ENCODE results near the gene ISL2. TPM values are rescaled to one million over a fixed set of nuclear protein-coding genes. Genes with fewer than 3 reads are reported as not detected.
"Not testable (repeated sequence)": the region's sequence is repeated elsewhere in the genome, so short reads cannot be mapped to it uniquely, and the experiment has no call there.

The ISL2 gene
- total RNA-seq, 4 donors from 2014 or later, result 2.6 to 6.3 (median 3.8) TPM

DNA sequence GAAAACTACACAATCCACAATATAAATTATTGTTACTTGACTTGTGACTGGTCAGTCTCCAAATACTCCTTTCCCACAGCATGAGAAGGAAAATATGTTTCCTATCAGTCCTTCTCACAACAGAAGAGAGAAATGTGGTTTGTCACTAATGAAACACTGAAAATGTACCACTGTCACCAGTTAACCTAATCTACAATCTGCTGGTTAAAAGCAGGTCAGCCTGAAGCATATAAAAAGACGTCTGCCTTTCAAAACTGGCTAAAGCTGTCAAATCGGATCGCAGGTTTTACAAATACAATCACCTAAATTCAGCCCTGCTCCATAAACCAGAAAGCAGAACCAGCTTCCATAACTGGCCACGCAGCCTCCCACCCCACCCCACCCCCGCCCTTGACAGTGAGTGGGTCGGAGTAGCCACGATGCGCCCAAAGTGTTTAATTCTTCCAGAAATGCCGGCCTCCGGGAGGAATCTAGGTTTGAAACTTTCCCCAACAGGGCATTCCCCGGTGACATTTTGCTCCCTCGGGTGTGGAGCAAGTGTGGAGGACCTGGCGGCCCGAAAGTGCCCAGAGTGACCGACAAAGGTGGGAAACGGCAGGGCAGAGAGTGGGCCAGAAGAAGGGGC, 26.0 kb upstream of the ISL2 start:
- Histone ChIP-seq H3K4me1 (peaks cover 0 to 35% (median 3%) of the 10 kb centered on the region in 3 donors), H3K27me3 (no peaks in the 10 kb centered on the region), H3K36me3 (no peaks in the 10 kb centered on the region), H3K9me3 (no peaks in the 10 kb centered on the region), H3K4me3 (peak overlapping the region; percentile 42 to 75), H3K27ac (peak overlapping the region; percentile 39 to 98 (median 90))
- ATAC-seq, result peak; percentile 5
- TF ChIP-seq POLR2A (IDR thresholded peaks at IDR 0.05) (no peak), POLR2AphosphoS5 (IDR thresholded peaks at IDR 0.05) (no peak), EP300 (IDR thresholded peaks at IDR 0.05) (no peak)
- TF ChIP-seq, protein P1, sequence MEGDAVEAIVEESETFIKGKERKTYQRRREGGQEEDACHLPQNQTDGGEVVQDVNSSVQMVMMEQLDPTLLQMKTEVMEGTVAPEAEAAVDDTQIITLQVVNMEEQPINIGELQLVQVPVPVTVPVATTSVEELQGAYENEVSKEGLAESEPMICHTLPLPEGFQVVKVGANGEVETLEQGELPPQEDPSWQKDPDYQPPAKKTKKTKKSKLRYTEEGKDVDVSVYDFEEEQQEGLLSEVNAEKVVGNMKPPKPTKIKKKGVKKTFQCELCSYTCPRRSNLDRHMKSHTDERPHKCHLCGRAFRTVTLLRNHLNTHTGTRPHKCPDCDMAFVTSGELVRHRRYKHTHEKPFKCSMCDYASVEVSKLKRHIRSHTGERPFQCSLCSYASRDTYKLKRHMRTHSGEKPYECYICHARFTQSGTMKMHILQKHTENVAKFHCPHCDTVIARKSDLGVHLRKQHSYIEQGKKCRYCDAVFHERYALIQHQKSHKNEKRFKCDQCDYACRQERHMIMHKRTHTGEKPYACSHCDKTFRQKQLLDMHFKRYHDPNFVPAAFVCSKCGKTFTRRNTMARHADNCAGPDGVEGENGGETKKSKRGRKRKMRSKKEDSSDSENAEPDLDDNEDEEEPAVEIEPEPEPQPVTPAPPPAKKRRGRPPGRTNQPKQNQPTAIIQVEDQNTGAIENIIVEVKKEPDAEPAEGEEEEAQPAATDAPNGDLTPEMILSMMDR (IDR thresholded peaks at IDR 0.05), result no peak
- WGBS, 2 donors (ENCODE audit: low coverage in 1 of 2), result 1% methylated on average over 10 of the region's 16 CpGs; no CpG with 5 or more reads in 1 of the 2 donors

DNA sequence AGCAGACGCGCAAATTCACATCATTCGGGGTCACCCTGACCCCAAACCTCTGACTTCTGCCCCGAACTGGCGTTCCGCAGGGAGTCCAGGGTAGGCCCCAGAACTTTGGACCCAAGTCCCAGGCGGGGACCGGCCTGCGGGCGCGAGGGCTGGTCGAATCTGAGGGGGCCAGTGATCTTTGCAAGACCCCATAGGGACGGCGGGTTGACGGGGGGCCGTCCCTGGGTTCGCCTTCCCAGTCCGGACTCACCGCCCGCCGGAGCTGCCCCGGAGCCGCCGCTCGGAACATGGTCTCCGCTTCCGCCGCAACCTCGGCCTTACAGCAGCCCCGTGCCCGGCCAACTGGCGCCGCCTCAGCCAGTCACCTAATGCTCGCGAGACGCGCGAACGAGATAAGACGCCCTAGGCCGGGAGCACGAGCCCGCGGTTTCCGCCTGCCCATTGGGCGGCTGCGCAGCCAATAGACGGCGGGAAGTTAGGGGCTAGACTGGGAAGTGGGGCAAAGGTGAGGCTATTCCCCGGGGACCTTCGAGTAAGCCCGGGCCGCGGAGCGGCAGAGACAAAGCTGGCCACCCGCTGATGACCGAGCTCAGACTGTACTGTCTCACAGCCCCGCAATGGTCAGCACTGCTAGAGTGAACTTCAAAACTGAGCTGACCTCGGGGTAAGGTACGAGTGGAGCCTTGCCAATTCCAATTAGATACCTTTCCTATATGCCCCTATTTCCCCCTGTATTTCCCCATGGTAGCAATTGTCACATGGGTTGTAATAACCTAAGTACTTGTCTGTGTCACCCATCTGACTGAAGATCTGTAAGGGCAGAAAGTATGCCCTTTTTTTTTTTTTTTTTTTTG, 25.2 kb upstream of the ISL2 start, which contains the start of gene ETFA:
TSS of gene ETFA (minus strand) at position 370 of the 854 bp plus-strand sequence. CDS start at position 289, 81 bp downstream.
- H3K27ac ChIP-seq, result peak within 1 kb of the TSS; percentile 66 to 98 (median 90)
- no peaks in the 10 kb centered on the region for H3K27me3 ChIP-seq
- peaks cover 0 to 35% (median 3%) of the 10 kb centered on the region in 3 donors for H3K4me1 ChIP-seq
- H3K36me3 ChIP-seq, result no peaks in the 10 kb centered on the region
- no peaks in the 10 kb centered on the region for H3K9me3 ChIP-seq
- WGBS, 2 donors (ENCODE audit: low coverage in 1 of 2), result 0% methylated on average over 3 to 15 of the region's 60 CpGs
- ATAC-seq, result peak; percentile 99
- peak; percentile 98 for TF ChIP-seq POLR2AphosphoS5 (IDR thresholded peaks at IDR 0.05)
- no peak for TF ChIP-seq EP300 (IDR thresholded peaks at IDR 0.05)
- TF ChIP-seq POLR2A (IDR thresholded peaks at IDR 0.05), result peak; percentile 89 to 93
- peak within 1 kb of the TSS; percentile 42 to 75 for H3K4me3 ChIP-seq

DNA sequence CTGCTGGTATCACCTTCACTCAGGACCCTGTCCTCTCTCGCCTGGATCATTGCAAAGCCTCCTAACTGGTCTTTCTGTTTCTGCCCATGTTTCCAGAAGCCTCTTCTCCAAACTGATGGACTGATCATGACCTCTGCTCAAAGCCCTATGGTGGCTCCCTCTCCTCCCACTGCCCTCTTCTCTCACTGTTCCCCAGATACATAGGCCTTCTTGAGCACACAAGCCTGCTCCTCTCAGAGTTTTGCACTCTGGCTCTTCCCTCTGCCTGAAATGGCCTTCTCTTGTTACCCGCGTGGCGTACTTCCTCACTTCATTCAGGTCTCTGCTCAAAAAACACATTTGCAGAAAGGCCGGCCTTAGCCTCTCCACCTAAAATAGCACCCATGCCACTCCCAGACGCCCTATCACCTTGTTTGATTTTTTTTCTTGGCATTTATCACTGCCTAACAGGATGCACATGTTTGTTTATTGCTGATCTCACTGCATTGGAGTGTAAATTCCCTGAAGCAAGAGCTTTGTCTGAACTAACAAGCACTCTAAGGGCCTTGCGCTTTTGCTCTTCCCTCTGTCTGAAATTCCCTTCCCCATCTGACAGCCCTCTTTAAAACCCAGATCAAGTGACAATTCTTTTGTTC, 23.9 kb upstream of the ISL2 start:
- Histone ChIP-seq H3K4me1 (peaks cover 0 to 35% (median 3%) of the 10 kb centered on the region in 3 donors), H3K36me3 (no peaks in the 10 kb centered on the region), H3K4me3 (no peak overlapping the region), H3K27me3 (no peaks in the 10 kb centered on the region), H3K9me3 (no peaks in the 10 kb centered on the region), H3K27ac (peak overlapping the region in 3 of 4 donors; percentile 1 to 89 (median 49))
- 81 to 83% methylated on average over 7 of the region's 7 CpGs for WGBS, 2 donors (ENCODE audit: low coverage in 1 of 2)
- TF ChIP-seq EP300 (IDR thresholded peaks at IDR 0.05) (no peak), POLR2AphosphoS5 (IDR thresholded peaks at IDR 0.05) (no peak), POLR2A (IDR thresholded peaks at IDR 0.05) (no peak)
- TF ChIP-seq, protein P1 (IDR thresholded peaks at IDR 0.05), result no peak
- no peak for ATAC-seq

DNA sequence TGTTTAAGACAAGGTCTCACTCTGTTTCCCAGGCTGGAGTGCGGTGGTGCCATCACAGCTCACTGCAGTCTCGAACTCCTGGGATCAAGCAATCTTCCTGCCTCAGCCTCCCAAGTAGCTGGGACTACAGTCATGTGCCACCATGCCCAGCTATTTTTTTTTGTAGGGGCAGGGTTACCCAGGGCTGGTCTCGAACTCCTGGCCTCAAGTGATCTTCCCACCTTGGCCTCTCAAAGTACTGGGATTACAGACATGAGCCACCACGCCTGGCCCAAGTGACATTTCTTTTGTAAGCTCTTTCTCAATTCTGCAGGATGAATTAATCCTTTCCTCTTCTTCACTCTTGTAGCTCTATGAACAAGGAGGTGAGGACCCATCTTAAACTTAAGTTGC, 23.4 kb upstream of the ISL2 start:
- not testable (repeated sequence) for H3K4me3 ChIP-seq, H3K27ac ChIP-seq, H3K27me3 ChIP-seq, ATAC-seq, H3K36me3 ChIP-seq, H3K9me3 ChIP-seq
- H3K4me1 ChIP-seq, result peaks cover 0 to 31% (median 3%) of the 10 kb centered on the region in 3 donors
- 93% methylated on average over 4 of the region's 4 CpGs; no CpG with 5 or more reads in 1 of the 2 donors for WGBS, 2 donors (ENCODE audit: low coverage in 1 of 2)

DNA sequence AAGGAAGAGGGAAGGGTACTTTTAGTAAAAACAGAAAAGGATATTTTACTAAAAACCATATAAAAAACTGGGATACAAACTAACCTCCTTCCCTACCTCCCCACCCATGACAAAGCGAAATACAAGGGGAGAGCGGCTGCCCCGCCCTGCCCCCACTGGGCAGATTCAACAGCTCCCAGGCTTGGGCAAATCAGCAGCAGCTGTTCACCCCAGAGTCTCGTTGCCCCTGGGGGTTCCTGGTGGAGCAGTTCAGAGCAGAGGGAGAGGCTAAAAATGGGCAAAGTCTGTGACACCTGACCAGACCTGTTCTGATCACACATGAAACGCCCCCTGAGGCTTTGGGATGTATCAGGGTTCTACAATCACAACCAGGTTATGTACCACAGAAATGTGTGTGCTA, 22.8 kb upstream of the ISL2 start:
- no peak for TF ChIP-seq POLR2AphosphoS5 (IDR thresholded peaks at IDR 0.05)
- no peak for TF ChIP-seq POLR2A (IDR thresholded peaks at IDR 0.05)
- TF ChIP-seq EP300 (IDR thresholded peaks at IDR 0.05), result no peak
- TF ChIP-seq, protein P1 (IDR thresholded peaks at IDR 0.05), result no peak
- Histone ChIP-seq H3K36me3 (no peaks in the 10 kb centered on the region), H3K4me1 (peaks cover 0 to 26% (median 3%) of the 10 kb centered on the region in 3 donors), H3K9me3 (no peaks in the 10 kb centered on the region), H3K4me3 (no peak overlapping the region), H3K27me3 (peaks cover 1% of the 10 kb centered on the region), H3K27ac (no peak overlapping the region)
- no peak for ATAC-seq
- WGBS, 2 donors (ENCODE audit: low coverage in 1 of 2), result 67 to 73% methylated on average over 4 of the region's 5 CpGs

All from gastroesophageal sphincter (tissue), 4 donors.